Measurements from ENCODE around the gene SNCB. TPM values are rescaled to one million over a fixed set of nuclear protein-coding genes. Genes with fewer than 3 reads are reported as not detected.
"Not testable (repeated sequence)": the region's sequence is repeated elsewhere in the genome, so short reads cannot be mapped to it uniquely, and the experiment has no call there.

Gene SNCB
- total RNA-seq, 1 donor from 2014 or later = 0.24 TPM

GRCh38 chr5:176606032-176606431, 24.3 kb downstream of the SNCB start:
- H3K4me1 Mint-ChIP-seq (ENCODE audit: low read depth) = peaks cover 9% of the 10 kb centered on the region
- H3K27me3 Mint-ChIP-seq = peaks cover 17% of the 10 kb centered on the region
- H3K27ac Mint-ChIP-seq = no peak overlapping the region
- H3K4me3 Mint-ChIP-seq (ENCODE audit: low read depth) = no peak overlapping the region
- H3K9me3 Mint-ChIP-seq (ENCODE audit: low read depth) = no peaks in the 10 kb centered on the region
- H3K36me3 Mint-ChIP-seq (ENCODE audit: insufficient read depth) = no peaks in the 10 kb centered on the region
- TF ChIP-seq CTCF (IDR thresholded peaks at IDR 0.05; ENCODE audit: unreplicated experiment) = no peak
- DNase-seq (ENCODE audit: low spot score, unreplicated experiment) = no peak

GRCh38 chr5:176603091-176603490, 27.2 kb downstream of the SNCB start:
- Mint-ChIP-seq H3K36me3 (ENCODE audit: insufficient read depth) (peaks cover 1% of the 10 kb centered on the region), H3K27ac (peak overlapping the region; percentile 26), H3K4me1 (ENCODE audit: low read depth) (peaks cover 3% of the 10 kb centered on the region), H3K27me3 (peaks cover 14% of the 10 kb centered on the region), H3K4me3 (ENCODE audit: low read depth) (no peak overlapping the region), H3K9me3 (ENCODE audit: low read depth) (no peaks in the 10 kb centered on the region)
- TF ChIP-seq CTCF (IDR thresholded peaks at IDR 0.05; ENCODE audit: unreplicated experiment) = no peak
- DNase-seq (ENCODE audit: low spot score, unreplicated experiment) = no peak

GRCh38 chr5:176601901-176602482, 28.3 kb downstream of the SNCB start:
- peaks cover 1% of the 10 kb centered on the region for H3K36me3 Mint-ChIP-seq (ENCODE audit: insufficient read depth)
- H3K27ac Mint-ChIP-seq = no peak overlapping the region
- no peak for TF ChIP-seq CTCF (IDR thresholded peaks at IDR 0.05; ENCODE audit: unreplicated experiment)
- no peak overlapping the region for H3K4me3 Mint-ChIP-seq (ENCODE audit: low read depth)
- peaks cover 14% of the 10 kb centered on the region for H3K27me3 Mint-ChIP-seq
- DNase-seq (ENCODE audit: low spot score, unreplicated experiment) = no peak
- peaks cover 3% of the 10 kb centered on the region for H3K4me1 Mint-ChIP-seq (ENCODE audit: low read depth)
- no peaks in the 10 kb centered on the region for H3K9me3 Mint-ChIP-seq (ENCODE audit: low read depth)

GRCh38 chr5:176599749-176600430, 30.4 kb downstream of the SNCB start:
- H3K4me1 Mint-ChIP-seq (ENCODE audit: low read depth); H3K4me3 Mint-ChIP-seq (ENCODE audit: low read depth); H3K36me3 Mint-ChIP-seq (ENCODE audit: insufficient read depth); H3K27ac Mint-ChIP-seq; H3K9me3 Mint-ChIP-seq (ENCODE audit: low read depth); DNase-seq (ENCODE audit: low spot score, unreplicated experiment): not testable (repeated sequence)
- peaks cover 20% of the 10 kb centered on the region for H3K27me3 Mint-ChIP-seq

GRCh38 chr5:176597417-176598389, 32.6 kb downstream of the SNCB start:
- Mint-ChIP-seq H3K4me1 (ENCODE audit: low read depth) (no peaks in the 10 kb centered on the region), H3K4me3 (ENCODE audit: low read depth) (no peak overlapping the region), H3K27me3 (peaks cover 30% of the 10 kb centered on the region), H3K36me3 (ENCODE audit: insufficient read depth) (peaks cover 1% of the 10 kb centered on the region), H3K27ac (no peak overlapping the region), H3K9me3 (ENCODE audit: low read depth) (no peaks in the 10 kb centered on the region)
- no peak for DNase-seq (ENCODE audit: low spot score, unreplicated experiment)
- no peak for TF ChIP-seq CTCF (IDR thresholded peaks at IDR 0.05; ENCODE audit: unreplicated experiment)

Data from progenitor cell of endocrine pancreas (in vitro differentiated cells).